NT2/D1 (cell line): ENCODE results near the gene RAPH1.
"Not testable (repeated sequence)": the region's sequence is repeated elsewhere in the genome, so short reads cannot be mapped to it uniquely, and the experiment has no call there.

Source experiments
- DNase-seq: peaks from one replicate; pipeline ENCODE4 v3.0.0-alpha.2; 2011; ENCODE audit warnings: low read depth, low spot score
- H3K27me3 ChIP-seq: 2 replicates; pipeline ENCODE4 v1.6.0; 2011; ENCODE audit warnings: mild to moderate bottlenecking; ENCODE audit not compliant: insufficient read length, insufficient read depth
- H3K36me3 ChIP-seq: 2 replicates; pipeline ENCODE4 v1.6.1; 2011; ENCODE audit warnings: mild to moderate bottlenecking, low read length, mixed read lengths; ENCODE audit not compliant: insufficient read depth, insufficient read length
- H3K4me1 ChIP-seq: 2 replicates; pipeline ENCODE4 v1.5.1; 2011; ENCODE audit not compliant: insufficient read depth, insufficient read length
- H3K4me3 ChIP-seq: 2 replicates; pipeline ENCODE4 v1.5.1; 2011; ENCODE audit warnings: low read depth; ENCODE audit not compliant: insufficient read length
- H3K9ac ChIP-seq: 2 replicates; pipeline ENCODE4 v1.6.0; 2011; ENCODE audit warnings: low read depth; ENCODE audit not compliant: insufficient read length
- H3K9me3 ChIP-seq: 2 replicates; pipeline ENCODE4 v1.5.1; 2011; ENCODE audit warnings: mild to moderate bottlenecking, low read length; ENCODE audit not compliant: insufficient read depth
- SUZ12 ChIP-seq: IDR thresholded peaks from 2 replicates; pipeline ENCODE4 v1.6.1; 2011; ENCODE audit not compliant: insufficient read length, insufficient read depth; ENCODE audit errors: extremely low read depth
- YY1 ChIP-seq: IDR thresholded peaks from 2 replicates; pipeline ENCODE4 v1.6.1; 2011; ENCODE audit not compliant: insufficient read length, insufficient read depth
- ZNF274 ChIP-seq: IDR thresholded peaks from 2 replicates; pipeline ENCODE4 v1.6.1; 2011; ENCODE audit warnings: mild to moderate bottlenecking, low read depth, low read length

Gene RAPH1

GRCh38 chr2:203533676-203534591 is 1.2 kb downstream of the RAPH1 start:
- no peak for DNase-seq
- TF ChIP-seq SUZ12 (no peak), ZNF274 (no peak), YY1 (no peak)
- Histone ChIP-seq H3K4me1 (no peaks in the 10 kb centered on the region), H3K9ac (peak overlapping the region; percentile 32), H3K4me3 (peak overlapping the region; percentile 85), H3K36me3 (no peaks in the 10 kb centered on the region), H3K9me3 (peaks cover 3% of the 10 kb centered on the region; the same call in 1 of the 2 replicates), H3K27me3 (no peaks in the 10 kb centered on the region)

GRCh38 chr2:203532957-203533658 is 2.0 kb downstream of the RAPH1 start:
- H3K4me3 ChIP-seq: peak overlapping the region; percentile 85
- no peaks in the 10 kb centered on the region for H3K9me3 ChIP-seq
- H3K4me1 ChIP-seq: no peaks in the 10 kb centered on the region
- DNase-seq: peak; percentile 36
- H3K27me3 ChIP-seq: no peaks in the 10 kb centered on the region
- TF ChIP-seq ZNF274 (no peak), YY1 (no peak), SUZ12 (no peak)
- no peaks in the 10 kb centered on the region for H3K36me3 ChIP-seq
- no peak overlapping the region for H3K9ac ChIP-seq

- Histone ChIP-seq H3K27me3 (no peaks in the 10 kb centered on the region), H3K4me1 (no peaks in the 10 kb centered on the region), H3K4me3 (no peak overlapping the region), H3K9ac (no peak overlapping the region), H3K36me3 (peaks cover 3% of the 10 kb centered on the region), H3K9me3 (no peaks in the 10 kb centered on the region)
- no peak for DNase-seq
- no peak for TF ChIP-seq YY1
Observed at GRCh38 chr2:203527719-203528118, 7.4 kb downstream of the RAPH1 start.

- not testable (repeated sequence) for H3K9me3 ChIP-seq, H3K36me3 ChIP-seq, H3K4me1 ChIP-seq, H3K9ac ChIP-seq, H3K4me3 ChIP-seq, DNase-seq, H3K27me3 ChIP-seq
Observed at GRCh38 chr2:203513268-203513667, 21.8 kb downstream of the RAPH1 start.

- H3K36me3 ChIP-seq: no peaks in the 10 kb centered on the region
- TF ChIP-seq ZNF274 (no peak), SUZ12 (no peak), YY1 (no peak)
- no peak for DNase-seq
- no peak overlapping the region for H3K9ac ChIP-seq
- peaks cover 5% of the 10 kb centered on the region for H3K9me3 ChIP-seq
- H3K4me3 ChIP-seq: no peak overlapping the region
- no peaks in the 10 kb centered on the region for H3K4me1 ChIP-seq
- H3K27me3 ChIP-seq: no peaks in the 10 kb centered on the region
Observed at GRCh38 chr2:203510941-203511305, 24.2 kb downstream of the RAPH1 start.

GRCh38 chr2:203510256-203510940 is 24.7 kb downstream of the RAPH1 start:
- H3K4me3 ChIP-seq: no peak overlapping the region
- H3K9ac ChIP-seq: no peak overlapping the region
- H3K27me3 ChIP-seq: no peaks in the 10 kb centered on the region
- H3K36me3 ChIP-seq: peaks cover 3% of the 10 kb centered on the region
- H3K9me3 ChIP-seq: peaks cover 11% of the 10 kb centered on the region
- H3K4me1 ChIP-seq: no peaks in the 10 kb centered on the region
- no peak for DNase-seq
- TF ChIP-seq YY1 (no peak), ZNF274 (no peak), SUZ12 (no peak)

GRCh38 chr2:203503460-203503859 is 31.6 kb downstream of the RAPH1 start:
- not testable (repeated sequence) for H3K27me3 ChIP-seq, H3K36me3 ChIP-seq, H3K9ac ChIP-seq, H3K4me1 ChIP-seq, H3K4me3 ChIP-seq, DNase-seq
- H3K9me3 ChIP-seq: peaks cover 34% of the 10 kb centered on the region
